ENCODE data around the gene PRCD. TPM values are rescaled to one million over a fixed set of nuclear protein-coding genes. Genes with fewer than 3 reads are reported as not detected.
"Not testable (repeated sequence)": the region's sequence is repeated elsewhere in the genome, so short reads cannot be mapped to it uniquely, and the experiment has no call there.

PRCD gene
- total and polyA plus RNA-seq, 2 donors from 2014 or later, result 2.2 TPM; not detected in 1

DNA sequence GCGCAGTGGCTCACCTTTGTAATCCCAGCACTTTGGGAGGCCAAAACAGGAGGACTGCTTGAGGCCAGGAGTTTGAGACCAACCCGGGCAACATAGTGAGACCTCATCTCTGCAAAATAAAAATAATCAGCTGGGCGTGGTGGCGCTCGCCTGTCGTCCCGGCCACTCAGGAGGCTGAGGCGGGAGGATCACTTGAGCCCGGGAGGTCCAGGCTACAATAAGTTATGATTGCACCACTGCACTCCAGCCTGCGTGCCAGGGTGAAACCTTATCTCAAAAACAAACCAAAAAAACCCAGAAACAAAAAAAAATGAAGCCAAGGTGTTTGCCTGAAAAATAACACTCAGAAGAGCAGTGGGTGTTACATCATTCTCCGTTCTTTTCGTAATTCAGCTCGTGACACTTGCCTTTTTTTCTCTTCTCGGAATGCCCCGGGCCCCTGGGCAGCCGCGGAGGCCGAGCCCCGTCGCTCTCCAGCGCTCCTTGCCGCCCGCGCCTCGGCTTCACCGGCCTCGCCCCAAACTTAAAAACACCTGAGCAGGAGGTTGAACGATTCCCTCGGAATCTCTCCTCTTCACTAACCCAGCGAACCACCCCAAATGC is 17.0 kb downstream of the PRCD start:
- H3K4me1 ChIP-seq (ENCODE audit: control insufficient read depth in 2 of 3, insufficient read depth in 2 of 3, low read depth in 1 of 3, low read length in 3 of 3), result peaks cover 0 to 23% (median 19%) of the 10 kb centered on the region in 3 donors
- no peak for FAIRE-seq

DNA sequence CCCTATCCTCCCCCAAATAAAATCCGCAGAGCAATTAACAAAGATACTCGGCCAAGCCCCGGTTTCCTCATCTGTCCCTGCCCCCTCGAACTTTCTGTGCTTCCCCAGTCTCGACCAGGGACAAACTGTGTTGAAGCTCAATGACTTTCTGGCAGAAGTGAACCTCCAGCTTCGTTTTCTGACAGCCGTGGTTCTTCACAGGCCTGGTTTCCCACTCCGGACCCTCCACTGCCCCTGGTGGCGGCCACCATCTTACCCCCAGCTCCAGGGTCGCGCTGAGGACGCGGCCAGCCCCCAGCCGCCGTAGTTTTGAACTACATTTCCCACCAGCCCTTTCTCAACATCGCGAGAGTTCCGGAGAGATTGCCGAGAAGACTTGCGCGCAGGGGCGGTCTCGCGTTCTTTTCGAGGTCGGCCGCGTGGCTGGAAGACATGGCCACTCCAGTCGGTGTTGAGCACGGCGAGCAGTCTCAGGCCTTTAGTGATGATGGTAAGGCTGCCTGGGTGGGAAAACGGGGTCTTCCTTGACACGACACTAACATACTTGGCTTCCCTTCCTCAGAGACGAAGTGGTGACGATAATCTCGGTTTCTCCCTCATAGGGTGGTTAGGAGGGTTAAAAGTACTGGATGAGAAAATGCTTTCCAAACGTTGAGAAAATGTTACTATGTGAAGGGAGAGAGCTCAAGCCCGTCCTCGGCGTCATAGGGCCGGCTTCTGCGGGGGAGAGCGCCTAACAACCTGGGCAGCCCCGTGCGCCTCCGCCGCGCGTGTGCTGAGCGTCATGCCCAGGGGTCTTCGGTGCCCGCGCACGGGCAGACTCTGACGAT is 17.7 kb downstream of the PRCD start:
- H3K27ac ChIP-seq (ENCODE audit: low read depth in 2 of 2, low read length in 2 of 2), result peak overlapping the region; percentile 80 to 96
- H3K4me1 ChIP-seq (ENCODE audit: control insufficient read depth in 2 of 3, insufficient read depth in 2 of 3, low read depth in 1 of 3, low read length in 3 of 3), result peaks cover 0 to 23% (median 22%) of the 10 kb centered on the region in 3 donors
- peaks cover 4 to 18% (median 7%) of the 10 kb centered on the region in 3 donors for H3K36me3 ChIP-seq (ENCODE audit: control insufficient read depth in 2 of 3, insufficient read depth in 3 of 3, low read length in 3 of 3)
- intact Hi-C loops (cut with DNase I), result no loop called here
- H3K9ac ChIP-seq (ENCODE audit: low read length in 3 of 3), result peak overlapping the region; percentile 72 to 100 (median 97)
- DNase-seq (peak; percentile 97 to 99 (median 98)), FAIRE-seq (no peak)
- H3K9me3 ChIP-seq (ENCODE audit: control insufficient read depth in 2 of 3, insufficient read depth in 1 of 3, low read length in 3 of 3), result no peaks in the 10 kb centered on the region
- no peaks in the 10 kb centered on the region for H3K27me3 ChIP-seq (ENCODE audit: control insufficient read depth, insufficient read depth, low read length)
- TF ChIP-seq, protein P1, sequence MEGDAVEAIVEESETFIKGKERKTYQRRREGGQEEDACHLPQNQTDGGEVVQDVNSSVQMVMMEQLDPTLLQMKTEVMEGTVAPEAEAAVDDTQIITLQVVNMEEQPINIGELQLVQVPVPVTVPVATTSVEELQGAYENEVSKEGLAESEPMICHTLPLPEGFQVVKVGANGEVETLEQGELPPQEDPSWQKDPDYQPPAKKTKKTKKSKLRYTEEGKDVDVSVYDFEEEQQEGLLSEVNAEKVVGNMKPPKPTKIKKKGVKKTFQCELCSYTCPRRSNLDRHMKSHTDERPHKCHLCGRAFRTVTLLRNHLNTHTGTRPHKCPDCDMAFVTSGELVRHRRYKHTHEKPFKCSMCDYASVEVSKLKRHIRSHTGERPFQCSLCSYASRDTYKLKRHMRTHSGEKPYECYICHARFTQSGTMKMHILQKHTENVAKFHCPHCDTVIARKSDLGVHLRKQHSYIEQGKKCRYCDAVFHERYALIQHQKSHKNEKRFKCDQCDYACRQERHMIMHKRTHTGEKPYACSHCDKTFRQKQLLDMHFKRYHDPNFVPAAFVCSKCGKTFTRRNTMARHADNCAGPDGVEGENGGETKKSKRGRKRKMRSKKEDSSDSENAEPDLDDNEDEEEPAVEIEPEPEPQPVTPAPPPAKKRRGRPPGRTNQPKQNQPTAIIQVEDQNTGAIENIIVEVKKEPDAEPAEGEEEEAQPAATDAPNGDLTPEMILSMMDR (IDR thresholded peaks at IDR 0.05; ENCODE audit: borderline replicate concordance, extremely low read depth, insufficient read depth), result peak; percentile 31
- H3K4me3 ChIP-seq (ENCODE audit: low read length in 3 of 3), result peak overlapping the region; percentile 83 to 100 (median 95)

More for the DNA sequence above, 17.0 kb downstream of the PRCD start:
- H3K36me3 ChIP-seq (ENCODE audit: control insufficient read depth in 2 of 3, insufficient read depth in 3 of 3, low read length in 3 of 3), result peaks cover 2 to 12% (median 5%) of the 10 kb centered on the region in 3 donors
- intact Hi-C loops (cut with DNase I), result no loop called here
- peak overlapping the region; percentile 68 to 97 (median 72) for H3K9ac ChIP-seq (ENCODE audit: low read length in 3 of 3)
- H3K27ac ChIP-seq (ENCODE audit: low read depth in 2 of 2, low read length in 2 of 2), result peak overlapping the region; percentile 80 to 96
- H3K9me3 ChIP-seq (ENCODE audit: control insufficient read depth in 2 of 3, insufficient read depth in 1 of 3, low read length in 3 of 3), result no peaks in the 10 kb centered on the region
- no peaks in the 10 kb centered on the region for H3K27me3 ChIP-seq (ENCODE audit: control insufficient read depth, insufficient read depth, low read length)
- peak in 1 of 5 donors; percentile 50 for DNase-seq
- H3K4me3 ChIP-seq (ENCODE audit: low read length in 3 of 3), result peak overlapping the region; percentile 80 to 95 (median 83)
- TF ChIP-seq, protein P1 (IDR thresholded peaks at IDR 0.05; ENCODE audit: borderline replicate concordance, extremely low read depth, insufficient read depth), result no peak

DNA sequence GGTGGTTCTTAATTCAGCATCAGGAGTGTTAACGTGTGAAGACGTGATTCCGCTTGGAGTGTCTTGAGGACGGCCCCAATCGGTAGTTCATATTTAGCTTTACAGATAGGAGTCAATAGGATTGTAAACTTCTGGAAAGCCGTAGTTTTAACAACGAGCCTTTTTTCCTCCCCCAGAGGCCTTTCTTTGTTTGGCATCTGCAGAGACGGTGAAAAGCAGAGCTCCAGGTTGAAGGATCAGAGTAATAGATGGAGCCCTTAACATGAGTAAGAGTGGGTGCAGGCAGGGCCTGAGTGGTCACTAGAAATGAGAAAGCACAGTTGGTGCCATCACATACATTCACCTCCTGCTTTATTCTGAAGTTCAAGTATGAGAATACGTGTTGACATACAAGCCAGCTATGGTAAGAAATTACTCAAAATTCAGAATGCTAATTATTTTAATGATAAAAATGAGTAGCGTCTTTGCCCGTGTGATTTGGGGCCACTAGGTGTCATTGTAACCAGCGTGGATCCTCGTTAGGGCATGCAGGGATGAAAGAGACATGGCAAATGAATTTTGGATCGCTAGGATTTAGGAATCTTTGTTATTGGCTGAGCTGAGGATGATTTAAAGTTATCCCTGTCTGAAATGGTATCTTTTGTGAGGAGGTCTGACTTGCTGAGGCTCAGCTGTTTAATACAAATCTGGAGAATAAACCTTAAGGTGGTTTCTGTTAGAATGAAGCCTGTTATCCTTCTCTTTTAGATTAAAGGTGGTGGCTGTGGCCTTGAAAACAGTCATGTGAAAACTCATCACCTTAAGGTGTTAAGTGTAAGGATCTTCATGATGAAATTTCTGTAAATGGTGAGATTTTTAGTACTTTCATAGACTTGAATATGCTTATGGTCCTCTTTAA is 18.6 kb downstream of the PRCD start:
- Histone ChIP-seq H3K4me3 (ENCODE audit: low read length in 3 of 3) (peak overlapping the region; percentile 83 to 100 (median 95)), H3K9ac (ENCODE audit: low read length in 3 of 3) (peak overlapping the region; percentile 57 to 100 (median 97)), H3K9me3 (ENCODE audit: control insufficient read depth in 2 of 3, insufficient read depth in 1 of 3, low read length in 3 of 3) (no peaks in the 10 kb centered on the region), H3K4me1 (ENCODE audit: control insufficient read depth in 2 of 3, insufficient read depth in 2 of 3, low read depth in 1 of 3, low read length in 3 of 3) (peaks cover 0 to 27% (median 24%) of the 10 kb centered on the region in 3 donors), H3K36me3 (ENCODE audit: control insufficient read depth in 2 of 3, insufficient read depth in 3 of 3, low read length in 3 of 3) (peaks cover 4 to 22% (median 9%) of the 10 kb centered on the region in 3 donors), H3K27me3 (ENCODE audit: control insufficient read depth, insufficient read depth, low read length) (no peaks in the 10 kb centered on the region), H3K27ac (ENCODE audit: low read depth in 2 of 2, low read length in 2 of 2) (peak overlapping the region; percentile 80 to 96)
- TF ChIP-seq, protein P1 (IDR thresholded peaks at IDR 0.05; ENCODE audit: borderline replicate concordance, extremely low read depth, insufficient read depth), result peak; percentile 41
- DNase-seq, result peak in 1 of 5 donors; percentile 62
- FAIRE-seq, result no peak
- intact Hi-C loops (cut with DNase I), result no loop called here

DNA sequence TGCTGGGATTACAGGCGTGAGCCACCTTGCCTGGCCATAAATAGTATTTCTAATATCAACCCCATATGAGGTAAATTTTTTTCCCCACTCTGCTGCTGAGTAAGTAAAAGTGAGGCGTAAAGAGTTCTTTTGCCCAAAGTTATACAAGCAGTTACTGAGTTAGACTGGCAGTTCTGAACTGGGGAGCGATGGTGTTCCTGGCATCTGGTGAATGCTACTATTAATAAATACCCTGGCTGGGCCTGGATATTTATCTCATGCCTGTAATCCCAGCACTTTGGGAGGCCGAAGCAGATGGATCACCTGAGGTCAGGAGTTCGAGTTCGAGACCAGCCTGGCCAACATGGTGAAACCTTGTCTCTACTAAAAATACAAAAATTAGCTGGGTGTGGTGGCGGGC is 19.6 kb downstream of the PRCD start:
- H3K27me3 ChIP-seq (ENCODE audit: control insufficient read depth, insufficient read depth, low read length); H3K27ac ChIP-seq (ENCODE audit: low read depth in 2 of 2, low read length in 2 of 2); H3K9ac ChIP-seq (ENCODE audit: low read length in 3 of 3); intact Hi-C loops (cut with DNase I); FAIRE-seq; DNase-seq; H3K9me3 ChIP-seq (ENCODE audit: control insufficient read depth in 2 of 3, insufficient read depth in 1 of 3, low read length in 3 of 3); H3K4me3 ChIP-seq (ENCODE audit: low read length in 3 of 3): not testable (repeated sequence)
- H3K36me3 ChIP-seq (ENCODE audit: control insufficient read depth in 2 of 3, insufficient read depth in 3 of 3, low read length in 3 of 3), result peaks cover 4 to 23% (median 9%) of the 10 kb centered on the region in 3 donors
- peaks cover 0 to 19% (median 18%) of the 10 kb centered on the region in 3 donors for H3K4me1 ChIP-seq (ENCODE audit: control insufficient read depth in 2 of 3, insufficient read depth in 2 of 3, low read depth in 1 of 3, low read length in 3 of 3)
